ENCODE data around the gene SNRNP25. TPM values are rescaled to one million over a fixed set of nuclear protein-coding genes. Genes with fewer than 3 reads are reported as not detected.
A peak's percentile ranks its signal among the peaks of the same experiment; 100 is the strongest.

Gene SNRNP25
- total RNA-seq, 8 experiments from 2014 or later, result 14.1 to 50.6 (median 33.1) TPM

- Histone ChIP-seq H3K27ac (peak overlapping the region in 1 of 2 donors; percentile 71), H3K4me3 (peak overlapping the region in 3 of 5 donors; percentile 53 to 57 (median 55)), H3K4me1 (replicated peaks in 1 of 2) (peaks cover 66 to 74% of the 10 kb centered on the region in 2 donors)
- ATAC-seq (replicated peaks in 6 of 8), result no peak
- in situ Hi-C loops (cut with MboI; ENCODE audit: low pct_unique_long_range_greater_than_20kb in 2 of 9, low sequenced_read_pairs in 9 of 9, unreplicated experiment in 9 of 9), result no loop called here
- WGBS, 10 experiments, result 30 to 75% methylated on average over 2 of the region's 5 CpGs; no CpG with 5 or more reads in 8 of the 10 experiments
Measured at GRCh38 chr16:71210-71539, 17.5 kb downstream of the SNRNP25 start.

- Histone ChIP-seq H3K4me1 (replicated peaks in 1 of 2) (peaks cover 72 to 80% of the 10 kb centered on the region in 2 donors), H3K4me3 (peak overlapping the region; percentile 31 to 57 (median 53)), H3K27ac (peak overlapping the region; percentile 9 to 71)
- ATAC-seq (replicated peaks in 6 of 8), result peak; percentile 18 to 59 (median 38)
- in situ Hi-C loops (cut with MboI; ENCODE audit: low pct_unique_long_range_greater_than_20kb in 2 of 9, low sequenced_read_pairs in 9 of 9, unreplicated experiment in 9 of 9), result no loop called here
- 0 to 17% (median 0%) methylated on average over 1 to 13 of the region's 57 CpGs; no CpG with 5 or more reads in 5 of the 10 experiments for WGBS, 10 experiments
Measured at GRCh38 chr16:71540-72401, 18.1 kb downstream of the SNRNP25 start.

- 53 to 88% methylated on average over 3 of the region's 62 CpGs; no CpG with 5 or more reads in 8 of the 10 experiments for WGBS, 10 experiments
- in situ Hi-C loops (cut with MboI; ENCODE audit: low pct_unique_long_range_greater_than_20kb in 2 of 9, low sequenced_read_pairs in 9 of 9, unreplicated experiment in 9 of 9), result no loop called here
- Histone ChIP-seq H3K4me1 (replicated peaks in 1 of 2) (peaks cover 73 to 84% of the 10 kb centered on the region in 2 donors), H3K27ac (peak within 1 kb of the TSS; percentile 9 to 71), H3K4me3 (peak within 1 kb of the TSS; percentile 31 to 57 (median 53))
- ATAC-seq (replicated peaks in 6 of 8), result peak; percentile 17 to 75 (median 54)
Measured at GRCh38 chr16:72561-73548, 19.2 kb downstream of the SNRNP25 start, which contains the start of gene RHBDF1. RHBDF1 (minus strand) TSS chr16:72631; CDS start chr16:65015, 7,616 bp downstream.

DNA sequence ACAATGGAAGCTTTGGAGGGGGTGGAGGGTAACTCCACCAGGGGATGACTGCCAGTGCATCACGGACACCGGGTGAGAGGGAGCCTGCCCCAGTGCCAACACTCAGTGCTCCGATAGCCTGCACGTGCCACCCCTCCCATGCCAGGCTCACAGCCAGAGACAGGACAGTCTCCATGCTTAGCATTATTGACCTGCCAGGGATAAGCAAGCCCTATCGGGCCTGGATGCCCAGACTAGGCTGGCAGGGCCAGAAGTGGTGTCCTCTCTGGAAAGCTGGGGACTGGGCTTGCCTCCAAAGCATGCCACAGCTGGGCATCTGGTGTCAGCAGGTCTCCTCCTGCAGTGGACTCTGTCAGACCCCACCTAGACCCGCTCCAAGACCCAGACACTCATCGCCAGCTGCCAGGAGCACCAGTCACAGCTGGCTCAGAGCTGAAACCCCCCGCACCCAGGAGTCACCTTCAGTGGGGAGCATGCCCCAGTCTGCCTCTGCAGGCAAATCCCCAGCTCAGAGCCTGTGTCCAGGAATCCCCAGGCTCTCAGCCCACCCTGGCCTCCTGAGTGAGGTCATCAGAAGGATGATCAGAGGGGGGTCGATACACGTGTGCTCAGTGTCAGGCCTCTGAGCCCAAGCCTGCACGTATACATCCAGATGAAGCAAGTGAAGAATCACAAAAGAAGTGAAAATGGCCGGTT is 20.6 kb downstream of the SNRNP25 start:
- in situ Hi-C loops (cut with MboI; ENCODE audit: low pct_unique_long_range_greater_than_20kb in 2 of 9, low sequenced_read_pairs in 9 of 9, unreplicated experiment in 9 of 9), result no loop called here
- peak in 5 of 8 experiments; percentile 5 to 28 (median 20) for ATAC-seq (replicated peaks in 6 of 8)
- no peak overlapping the region for H3K4me3 ChIP-seq
- H3K4me1 ChIP-seq (replicated peaks in 1 of 2), result peaks cover 64 to 76% of the 10 kb centered on the region in 2 donors
- 61 to 100% (median 97%) methylated on average over 1 to 4 of the region's 12 CpGs; no CpG with 5 or more reads in 6 of the 10 experiments for WGBS, 10 experiments
- peak overlapping the region; percentile 27 to 73 for H3K27ac ChIP-seq

- no peak for ATAC-seq (replicated peaks in 6 of 8)
- H3K4me3 ChIP-seq, result no peak overlapping the region
- H3K4me1 ChIP-seq (replicated peaks in 1 of 2), result peaks cover 57 to 69% of the 10 kb centered on the region in 2 donors
- in situ Hi-C loops (cut with MboI; ENCODE audit: low pct_unique_long_range_greater_than_20kb in 2 of 9, low sequenced_read_pairs in 9 of 9, unreplicated experiment in 9 of 9), result no loop called here
- peak overlapping the region in 1 of 2 donors; percentile 73 for H3K27ac ChIP-seq
- WGBS, 10 experiments, result 52 to 89% (median 72%) methylated on average over 5 to 12 of the region's 16 CpGs; no CpG with 5 or more reads in 6 of the 10 experiments
Measured at GRCh38 chr16:74747-75334, 21.2 kb downstream of the SNRNP25 start.

- peak overlapping the region in 1 of 2 donors; percentile 73 for H3K27ac ChIP-seq
- H3K4me1 ChIP-seq (replicated peaks in 1 of 2), result peaks cover 57 to 63% of the 10 kb centered on the region in 2 donors
- peak in 3 of 8 experiments; percentile 1 for ATAC-seq (replicated peaks in 6 of 8)
- no peak overlapping the region for H3K4me3 ChIP-seq
- in situ Hi-C loops (cut with MboI; ENCODE audit: low pct_unique_long_range_greater_than_20kb in 2 of 9, low sequenced_read_pairs in 9 of 9, unreplicated experiment in 9 of 9), result no loop called here
- WGBS, 10 experiments, result 10 to 90% (median 25%) methylated on average over 1 to 2 of the region's 11 CpGs; no CpG with 5 or more reads in 4 of the 10 experiments
Measured at GRCh38 chr16:75580-76501, 22.2 kb downstream of the SNRNP25 start.

DNA sequence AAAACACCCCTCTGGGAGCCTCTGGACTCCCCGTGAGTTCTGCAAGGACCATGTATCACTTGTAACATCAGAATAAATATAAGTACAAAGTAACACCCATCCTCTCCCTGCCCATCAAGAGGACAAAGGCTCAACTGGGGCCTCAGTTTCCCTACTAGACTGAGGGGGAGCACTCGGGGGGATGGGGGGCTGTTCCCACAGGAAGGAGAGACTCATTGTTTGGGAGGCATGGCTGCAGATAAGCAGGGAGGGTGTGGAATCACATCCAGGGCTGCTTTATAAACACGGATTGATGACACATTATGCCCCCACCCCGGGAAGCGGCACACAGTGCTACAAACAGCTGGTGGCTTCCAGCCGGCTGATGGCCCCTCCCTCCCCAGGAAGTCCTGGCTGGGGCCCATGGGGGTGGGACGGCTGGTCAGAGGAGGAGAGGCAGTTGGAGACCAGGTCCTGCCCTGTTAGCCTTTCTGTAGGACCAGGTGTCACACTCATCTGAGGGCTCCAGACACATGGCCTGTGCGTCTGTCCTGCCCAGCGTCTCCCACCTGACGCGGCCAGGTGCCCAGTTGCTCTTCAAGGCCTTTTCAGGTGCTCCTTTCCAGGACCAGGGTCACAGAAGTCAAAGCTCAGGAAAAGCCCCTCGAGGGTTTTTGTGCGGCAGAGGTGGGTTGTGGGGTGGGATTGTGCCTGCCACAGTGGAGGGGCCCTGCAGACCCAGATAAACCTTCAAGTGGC is 23.1 kb downstream of the SNRNP25 start:
- peaks cover 51 to 55% of the 10 kb centered on the region in 2 donors for H3K4me1 ChIP-seq (replicated peaks in 1 of 2)
- H3K4me3 ChIP-seq, result peak overlapping the region in 2 of 5 donors; percentile 59 to 86
- peak overlapping the region in 1 of 2 donors; percentile 87 for H3K27ac ChIP-seq
- 20 to 100% (median 60%) methylated on average over 1 to 4 of the region's 13 CpGs; no CpG with 5 or more reads in 7 of the 10 experiments for WGBS, 10 experiments
- ATAC-seq (replicated peaks in 6 of 8), result peak in 4 of 8 experiments; percentile 10 to 28 (median 19)
- in situ Hi-C loops (cut with MboI; ENCODE audit: low pct_unique_long_range_greater_than_20kb in 2 of 9, low sequenced_read_pairs in 9 of 9, unreplicated experiment in 9 of 9), result no loop called here

DNA sequence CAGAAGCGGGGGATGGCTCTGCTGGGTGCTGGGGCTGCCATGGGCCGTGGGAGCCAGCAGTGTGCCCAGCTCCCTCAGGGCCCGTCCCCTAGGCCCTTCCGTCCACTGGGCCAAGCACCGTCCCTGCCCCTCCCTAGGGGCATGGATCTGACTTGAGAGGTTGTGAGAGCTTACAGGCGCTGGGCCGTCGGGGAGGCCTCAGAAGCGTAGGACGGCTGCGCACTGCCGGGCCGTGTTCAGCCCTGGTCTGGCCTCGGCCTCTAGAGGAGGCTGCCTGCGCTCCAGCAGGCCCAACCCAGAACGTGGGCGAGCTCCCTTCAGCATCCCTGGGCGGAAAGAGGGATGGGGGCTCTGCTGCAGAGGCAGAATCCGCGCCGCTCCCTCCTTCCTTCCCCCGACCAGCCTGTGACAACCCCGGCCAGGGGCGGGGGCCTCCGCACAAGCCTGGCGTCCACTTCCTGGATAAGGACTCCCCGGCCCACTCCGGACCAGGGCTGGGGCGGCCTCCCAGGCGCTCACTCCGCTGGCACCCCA is 23.7 kb downstream of the SNRNP25 start:
- ATAC-seq (replicated peaks in 6 of 8), result peak; percentile 35 to 68 (median 54)
- Histone ChIP-seq H3K4me3 (peak overlapping the region; percentile 59 to 98 (median 87)), H3K27ac (peak overlapping the region; percentile 64 to 87), H3K4me1 (replicated peaks in 1 of 2) (peaks cover 48 to 55% of the 10 kb centered on the region in 2 donors)
- 24 to 55% methylated on average over 5 of the region's 31 CpGs; no CpG with 5 or more reads in 8 of the 10 experiments for WGBS, 10 experiments
- in situ Hi-C loops (cut with MboI; ENCODE audit: low pct_unique_long_range_greater_than_20kb in 2 of 9, low sequenced_read_pairs in 9 of 9, unreplicated experiment in 9 of 9), result no loop called here

DNA sequence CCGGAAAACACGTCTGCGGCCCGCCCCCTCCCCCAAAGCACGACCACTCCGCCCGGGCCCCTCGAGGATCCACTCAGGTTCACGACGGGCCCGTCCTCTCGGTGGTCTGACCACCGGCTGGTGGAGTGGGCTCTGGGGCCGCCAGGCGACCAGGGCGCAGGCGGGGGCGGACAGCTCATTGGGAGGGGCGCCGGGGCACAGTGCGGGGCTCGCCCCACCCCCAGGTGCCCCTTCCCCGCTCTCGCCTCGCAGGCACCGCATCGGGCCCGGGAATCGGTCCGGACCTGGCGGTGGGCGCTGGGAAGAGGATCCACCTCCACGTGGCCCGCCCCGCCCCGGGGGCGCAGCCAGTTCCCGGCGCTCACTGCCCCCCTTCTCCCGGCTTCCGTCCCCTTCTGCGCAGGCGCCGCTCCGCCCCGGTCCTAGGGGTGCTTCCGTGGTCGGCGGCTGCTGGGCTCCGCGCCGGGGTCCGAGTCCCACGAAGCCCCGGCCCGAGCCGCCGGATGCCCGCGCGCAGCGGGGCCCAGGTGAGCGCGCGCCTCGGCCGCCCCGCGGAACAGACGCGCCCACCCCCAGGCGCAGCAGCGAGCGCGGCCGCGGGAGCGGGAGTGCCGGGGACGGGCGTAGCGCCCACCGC is 24.3 kb downstream of the SNRNP25 start, which contains the start of gene MPG:
MPG (plus strand) TSS at position 419 of the 637 bp plus-strand sequence; CDS start at position 504, 85 bp downstream.
- Histone ChIP-seq H3K4me1 (replicated peaks in 1 of 2) (peaks cover 44 to 52% of the 10 kb centered on the region in 2 donors), H3K4me3 (peak within 1 kb of the TSS; percentile 59 to 98 (median 87)), H3K27ac (peak within 1 kb of the TSS; percentile 64 to 87)
- ATAC-seq (replicated peaks in 6 of 8), result peak; percentile 29 to 82 (median 74)
- WGBS, 10 experiments, result 0% methylated on average over 5 of the region's 83 CpGs; no CpG with 5 or more reads in 9 of the 10 experiments
- in situ Hi-C loops (cut with MboI; ENCODE audit: low pct_unique_long_range_greater_than_20kb in 2 of 9, low sequenced_read_pairs in 9 of 9, unreplicated experiment in 9 of 9), result no loop called here
